Measurements from ENCODE around the gene MTUS2.

- no peak for TF ChIP-seq CTCF (conservative IDR thresholded peaks at IDR 0.05; ENCODE audit: low read depth in 2 of 2)
- TF ChIP-seq POLR2AphosphoS5 (IDR thresholded peaks at IDR 0.05; ENCODE audit: low read depth), result no peak
- TF ChIP-seq REST (IDR thresholded peaks at IDR 0.05; ENCODE audit: unreplicated experiment), result no peak
- TF ChIP-seq ZNF114 (CRISPR knock-in tag; IDR thresholded peaks at IDR 0.05), result no peak
- TF ChIP-seq EZH2 (IDR thresholded peaks at IDR 0.05; ENCODE audit: low read depth, unreplicated experiment), result no peak
- TF ChIP-seq JUNB (IDR thresholded peaks at IDR 0.05; ENCODE audit: unreplicated experiment), result no peak
- TF ChIP-seq EZH2phosphoT487 (IDR thresholded peaks at IDR 0.05; ENCODE audit: unreplicated experiment), result no peak
- no peak for TF ChIP-seq CREB1 (CRISPR knock-in tag; IDR thresholded peaks at IDR 0.05; ENCODE audit: low read depth)
- TF ChIP-seq STAT1 (IDR thresholded peaks at IDR 0.05; ENCODE audit: unreplicated experiment), result no peak
Measured at GRCh38 chr13:28942906-28943305, 122.8 kb downstream of the MTUS2 start.
